CD4-positive, alpha-beta memory T cell (primary cell): ENCODE results near the gene PEX14. TPM values are rescaled to one million over a fixed set of nuclear protein-coding genes. Genes with fewer than 3 reads are reported as not detected.

Experiments used
- CTCF ChIA-PET: fragments of 350-600 bp; sonication (Branson Sonifier 250); formaldehyde crosslinking; loops from one replicate; lab custom pipeline; 2021; ENCODE audit warnings: inconsistent platforms; ENCODE audit not compliant: partially characterized antibody; lab: Charles Lee
- POLR2A ChIA-PET: fragments of 350-600 bp; sonication (Branson Sonifier 250); formaldehyde crosslinking; loops from one replicate; lab custom pipeline; 2021; ENCODE audit not compliant: partially characterized antibody; lab: Charles Lee
- DNase-seq, 5 donors: peaks; one replicate each; pipeline versions ENCODE4 v3.0.0 to v3.0.0-alpha.2; 2020 to 2022; ENCODE audit warnings: mixed read lengths in 1 of 5
- H3K27ac ChIP-seq: one replicate; pipeline ENCODE4 v1.7.0; 2013; ENCODE audit warnings: low read depth, low read length
- H3K27me3 ChIP-seq: 2 replicates; pipeline ENCODE4 v1.7.0; 2013; ENCODE audit warnings: mild to moderate bottlenecking, low read length, moderate library complexity; ENCODE audit not compliant: insufficient read depth
- H3K36me3 ChIP-seq: 2 replicates; pipeline ENCODE4 v1.7.0; 2013; ENCODE audit warnings: mild to moderate bottlenecking, low read length, moderate library complexity; ENCODE audit not compliant: insufficient read depth
- H3K4me1 ChIP-seq: 2 replicates; pipeline ENCODE4 v1.7.0; 2013; ENCODE audit warnings: mild to moderate bottlenecking, low read length, moderate library complexity; ENCODE audit not compliant: insufficient read depth
- H3K4me3 ChIP-seq, 2 donors: one replicate each; pipeline ENCODE4 v1.7.0; 2013; ENCODE audit warnings: low read length in 2 of 2, mild to moderate bottlenecking in 1 of 2
- H3K9me3 ChIP-seq, 2 donors: one replicate each; pipeline ENCODE4 v1.7.0; 2013; ENCODE audit warnings: low read length in 2 of 2, control low read depth in 1 of 2; ENCODE audit not compliant: control insufficient read depth in 1 of 2
- H3K27ac Mint-ChIP-seq, 7 donors: one replicate each; pipeline ENCODE4 v1.8.0; 2020 to 2021; ENCODE audit warnings: mixed read lengths in 7 of 7, mild to moderate bottlenecking in 6 of 7, inconsistent platforms in 3 of 7, moderate library complexity in 3 of 7
- H3K27me3 Mint-ChIP-seq, 2 donors: one replicate each; pipeline ENCODE4 v1.8.0; 2020 to 2021; ENCODE audit warnings: mixed read lengths in 2 of 2
- H3K36me3 Mint-ChIP-seq, 2 donors: one replicate each; pipeline ENCODE4 v1.8.0; 2020 to 2021; ENCODE audit warnings: mixed read lengths in 2 of 2, inconsistent platforms in 1 of 2, mild to moderate bottlenecking in 1 of 2
- H3K4me1 Mint-ChIP-seq, 4 donors: one replicate each; pipeline ENCODE4 v1.8.0; 2020 to 2021; ENCODE audit warnings: mixed read lengths in 4 of 4, mild to moderate bottlenecking in 1 of 4
- H3K4me3 Mint-ChIP-seq, 8 donors: one replicate each; pipeline ENCODE4 v1.8.0; 2020 to 2021; ENCODE audit warnings: mixed read lengths in 8 of 8, mild to moderate bottlenecking in 7 of 8, moderate library complexity in 6 of 8, inconsistent platforms in 3 of 8
- H3K9me3 Mint-ChIP-seq, 8 donors: one replicate each; pipeline ENCODE4 v1.8.0; 2020 to 2021; ENCODE audit warnings: mixed read lengths in 8 of 8, mild to moderate bottlenecking in 5 of 8, inconsistent platforms in 3 of 8, moderate library complexity in 1 of 8
- intact Hi-C: fragments of 100-400 bp; cut with micrococcal nuclease; formaldehyde crosslinking; loops from one replicate; pipeline ENCODE4 v1.15.1; 2023
- polyA plus RNA-seq, 2 donors: library from polyadenylated mRNA; unstranded; fragments of 300-500 nt; fragmentation: Illumina TruSeq; gene quantifications; one replicate each; pipeline ENCODE4 v1.2.3, GENCODE V29; 2021
- total RNA-seq, 2 experiments: library from RNA; stranded (reverse); gene quantifications; one replicate each; pipeline ENCODE4 v1.2.3, GENCODE V29; 2021

The PEX14 gene
- total and polyA plus RNA-seq, 4 experiments from 2014 or later: 3.1 to 16.1 (median 9.9) TPM

GRCh38 chr1:10430216-10431069 is 44.3 kb upstream of the PEX14 start, which contains the start of gene CENPS:
CENPS (plus strand) TSS chr1:10430433; CDS start chr1:10430518, 85 bp downstream.
- Histone ChIP-seq H3K4me1 (peaks cover 30% of the 10 kb centered on the region), H3K36me3 (no peaks in the 10 kb centered on the region), H3K27me3 (no peaks in the 10 kb centered on the region), H3K9me3 (no peaks in the 10 kb centered on the region), H3K27ac (peak within 1 kb of the TSS; percentile 83), H3K4me3 (peak within 1 kb of the TSS; percentile 63 to 96)
- intact Hi-C loops: loop anchor here (1.0 to 5.0 kb wide), 5 partner anchors 32 to 1212 kb away; partner anchors contain the start of gene DFFA
- Mint-ChIP-seq H3K27me3 (no peaks in the 10 kb centered on the region), H3K9me3 (peaks cover 0 to 4% (median 0%) of the 10 kb centered on the region in 8 donors), H3K27ac (peak within 1 kb of the TSS; percentile 93 to 98 (median 95)), H3K4me3 (peak within 1 kb of the TSS; percentile 83 to 92 (median 91)), H3K36me3 (peaks cover 0 to 5% of the 10 kb centered on the region in 2 donors), H3K4me1 (peaks cover 13 to 37% (median 18%) of the 10 kb centered on the region in 4 donors)
- POLR2A ChIA-PET: interaction anchor here (0.7 to 2.7 kb wide), 11 partner anchors 32 to 1478 kb away, joined by 3 to 18 read pairs (median 4); partner anchors contain the start of genes KIF1B, LZIC, NMNAT1 and PEX14
- CTCF ChIA-PET: interaction anchor here (0.5 to 3.6 kb wide), 18 partner anchors 14 to 935 kb away, joined by 3 to 76 read pairs (median 4); partner anchors contain the start of genes KIF1B and PGD
- DNase-seq: peak; percentile 77 to 92 (median 87)

- Histone ChIP-seq H3K9me3 (no peaks in the 10 kb centered on the region), H3K27me3 (no peaks in the 10 kb centered on the region), H3K4me1 (peaks cover 30% of the 10 kb centered on the region), H3K27ac (peak overlapping the region; percentile 83), H3K36me3 (no peaks in the 10 kb centered on the region), H3K4me3 (peak overlapping the region; percentile 63 to 96)
- ChIA-PET CTCF (interaction anchor here (1.0 to 3.6 kb wide), 5 partner anchors 14 to 221 kb away, joined by 3 to 76 read pairs (median 4); partner anchors contain the start of gene KIF1B), POLR2A (interaction anchor here (1.0 to 2.7 kb wide), 4 partner anchors 63 to 488 kb away, joined by 3 to 18 read pairs (median 6); partner anchors contain the start of genes LZIC and NMNAT1)
- Mint-ChIP-seq H3K27ac (peak overlapping the region; percentile 93 to 98 (median 95)), H3K27me3 (no peaks in the 10 kb centered on the region), H3K4me3 (peak overlapping the region; percentile 83 to 92 (median 91)), H3K36me3 (peaks cover 0 to 5% of the 10 kb centered on the region in 2 donors), H3K9me3 (peaks cover 0 to 4% (median 0%) of the 10 kb centered on the region in 8 donors), H3K4me1 (peaks cover 13 to 37% (median 18%) of the 10 kb centered on the region in 4 donors)
- intact Hi-C loops: loop anchor here (2.0 to 5.0 kb wide), 2 partner anchors 436 to 1211 kb away; no protein-coding TSS in a partner anchor
- peak in 3 of 5 donors; percentile 8 to 46 (median 8) for DNase-seq
Observed at GRCh38 chr1:10431070-10431730, 43.5 kb upstream of the PEX14 start.

DNA sequence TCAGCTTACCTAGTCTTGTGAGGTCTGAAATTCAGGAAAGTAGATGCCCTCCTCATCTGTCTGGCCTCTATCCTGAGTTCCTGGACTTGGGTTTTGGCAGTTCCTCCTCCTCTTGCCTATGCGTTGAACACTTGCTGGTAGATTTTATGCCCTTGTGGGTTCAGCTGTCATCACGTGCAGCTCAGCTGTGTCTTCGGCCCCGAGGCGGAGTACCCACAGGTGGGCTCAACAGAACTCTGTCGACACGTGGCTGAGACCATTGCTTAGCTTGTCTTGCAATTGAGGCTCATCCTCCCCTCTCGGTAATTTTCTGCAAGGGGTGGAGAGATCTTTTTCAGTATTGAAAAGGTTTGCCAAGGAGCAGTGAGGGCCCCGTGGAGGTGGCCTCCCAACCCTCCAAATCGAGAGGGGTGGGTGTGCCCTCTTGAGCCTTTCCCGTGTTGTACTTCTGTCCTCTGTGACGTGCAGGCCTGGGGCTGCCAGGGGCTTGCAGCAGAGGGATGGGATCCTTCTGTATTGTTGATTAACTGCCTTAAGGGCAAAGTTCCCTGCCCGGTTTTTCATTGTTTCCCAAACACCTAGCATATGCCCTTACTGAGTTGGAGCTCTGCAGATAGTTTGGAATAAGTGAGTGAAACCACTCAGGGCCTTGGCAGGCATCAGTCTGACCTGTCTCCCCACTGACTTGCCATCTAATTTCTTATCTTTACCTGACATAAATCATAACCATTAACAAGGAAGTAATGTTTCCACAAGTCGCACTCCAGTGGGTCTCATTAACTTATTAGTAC is 41.6 kb upstream of the PEX14 start:
- ChIA-PET POLR2A (no interaction called here), CTCF (interaction anchor here (0.6 kb wide), 1 partner anchor 280 kb away, joined by 3 read pairs; no protein-coding TSS in a partner anchor)
- Mint-ChIP-seq H3K36me3 (peaks cover 0 to 5% of the 10 kb centered on the region in 2 donors), H3K4me3 (peak overlapping the region in 2 of 8 donors; percentile 10 to 28), H3K27me3 (no peaks in the 10 kb centered on the region), H3K4me1 (peaks cover 10 to 33% (median 17%) of the 10 kb centered on the region in 4 donors), H3K27ac (peak overlapping the region in 2 of 7 donors; percentile 35 to 47), H3K9me3 (peaks cover 0 to 4% (median 0%) of the 10 kb centered on the region in 8 donors)
- no peak overlapping the region for H3K27ac ChIP-seq
- H3K9me3 ChIP-seq: no peaks in the 10 kb centered on the region
- H3K4me1 ChIP-seq: peaks cover 26% of the 10 kb centered on the region
- DNase-seq: no peak
- intact Hi-C loops: loop anchor here (5.0 kb wide), 1 partner anchor 1209 kb away; no protein-coding TSS in a partner anchor
- H3K36me3 ChIP-seq: no peaks in the 10 kb centered on the region
- H3K4me3 ChIP-seq: no peak overlapping the region
- H3K27me3 ChIP-seq: no peaks in the 10 kb centered on the region

DNA sequence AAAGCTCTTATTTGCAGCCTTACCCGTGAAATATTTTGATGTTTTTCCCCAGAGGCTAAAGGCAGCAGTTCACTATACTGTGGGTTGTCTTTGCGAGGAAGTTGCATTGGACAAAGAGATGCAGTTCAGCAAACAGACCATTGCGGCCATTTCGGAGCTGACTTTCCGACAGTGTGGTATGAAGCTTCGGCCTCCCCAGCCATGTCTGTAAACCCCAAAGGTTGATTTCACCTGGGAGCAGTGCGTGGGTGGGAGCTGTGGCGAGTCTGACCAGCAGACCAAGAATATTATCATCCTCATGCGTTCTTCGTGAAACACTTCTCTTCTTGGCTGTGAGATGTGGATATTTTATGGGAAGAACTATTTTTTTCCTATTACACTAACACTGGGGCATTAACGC is 41.0 kb upstream of the PEX14 start:
- CTCF ChIA-PET: interaction anchor here (0.6 kb wide), 1 partner anchor 280 kb away, joined by 3 read pairs; no protein-coding TSS in a partner anchor
- H3K4me1 ChIP-seq: peaks cover 23% of the 10 kb centered on the region
- H3K4me3 ChIP-seq: no peak overlapping the region
- H3K4me1 Mint-ChIP-seq: peaks cover 10 to 28% (median 17%) of the 10 kb centered on the region in 4 donors
- H3K36me3 ChIP-seq: no peaks in the 10 kb centered on the region
- DNase-seq: no peak
- intact Hi-C loops: loop anchor here (5.0 kb wide), 1 partner anchor 1209 kb away; no protein-coding TSS in a partner anchor
- peak overlapping the region in 2 of 7 donors; percentile 35 to 47 for H3K27ac Mint-ChIP-seq
- peak overlapping the region in 1 of 8 donors; percentile 25 for H3K4me3 Mint-ChIP-seq
- peaks cover 0 to 5% of the 10 kb centered on the region in 2 donors for H3K36me3 Mint-ChIP-seq
- no peak overlapping the region for H3K27ac ChIP-seq
- H3K27me3 Mint-ChIP-seq: no peaks in the 10 kb centered on the region
- POLR2A ChIA-PET: no interaction called here
- H3K9me3 Mint-ChIP-seq: peaks cover 0 to 4% (median 0%) of the 10 kb centered on the region in 8 donors
- no peaks in the 10 kb centered on the region for H3K27me3 ChIP-seq
- no peaks in the 10 kb centered on the region for H3K9me3 ChIP-seq

GRCh38 chr1:10434590-10434989 is 40.2 kb upstream of the PEX14 start:
- H3K27ac Mint-ChIP-seq: no peak overlapping the region
- no peaks in the 10 kb centered on the region for H3K36me3 ChIP-seq

DNA sequence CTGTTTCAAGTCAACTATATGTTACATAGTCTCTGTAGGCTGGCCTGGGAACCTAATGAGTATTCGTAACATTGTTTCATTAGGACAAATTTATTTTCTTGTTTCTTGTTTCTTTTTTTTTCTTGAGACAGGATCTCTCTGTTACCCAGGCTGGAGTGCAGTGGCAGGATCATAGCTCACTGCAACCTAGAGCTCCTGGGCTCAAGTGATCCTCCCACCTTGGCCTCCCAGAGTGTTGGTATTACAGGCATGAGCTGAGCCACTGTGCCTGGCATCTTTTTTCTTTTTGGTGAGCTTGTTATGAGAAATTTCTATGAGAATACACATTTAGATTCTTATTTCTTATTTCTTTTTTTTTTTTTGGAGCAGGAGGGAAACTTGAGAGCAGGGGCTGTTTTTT is 37.7 kb upstream of the PEX14 start:
- Mint-ChIP-seq H3K27ac (peak overlapping the region in 1 of 7 donors; percentile 35), H3K4me1 (peaks cover 0 to 4% (median 1%) of the 10 kb centered on the region in 4 donors), H3K27me3 (no peaks in the 10 kb centered on the region), H3K36me3 (peaks cover 0 to 1% of the 10 kb centered on the region in 2 donors), H3K9me3 (no peaks in the 10 kb centered on the region), H3K4me3 (no peak overlapping the region)
- Histone ChIP-seq H3K36me3 (peaks cover 5% of the 10 kb centered on the region), H3K27me3 (no peaks in the 10 kb centered on the region), H3K9me3 (no peaks in the 10 kb centered on the region), H3K4me1 (no peaks in the 10 kb centered on the region), H3K27ac (no peak overlapping the region), H3K4me3 (no peak overlapping the region)
- no peak for DNase-seq
- CTCF ChIA-PET: interaction anchor here (0.8 to 3.0 kb wide), 4 partner anchors 17 to 227 kb away, joined by 3 to 9 read pairs (median 4); no protein-coding TSS in a partner anchor
- intact Hi-C loops: no loop called here
- POLR2A ChIA-PET: interaction anchor here (1.1 kb wide), 1 partner anchor 66 kb away, joined by 3 read pairs; no protein-coding TSS in a partner anchor

More at GRCh38 chr1:10434590-10434989, 40.2 kb upstream of the PEX14 start:
- no peaks in the 10 kb centered on the region for H3K27me3 Mint-ChIP-seq
- Histone ChIP-seq H3K27ac (no peak overlapping the region), H3K4me3 (no peak overlapping the region), H3K9me3 (no peaks in the 10 kb centered on the region), H3K27me3 (no peaks in the 10 kb centered on the region), H3K4me1 (peaks cover 16% of the 10 kb centered on the region)
- no peak for DNase-seq
- no peak overlapping the region for H3K4me3 Mint-ChIP-seq
- ChIA-PET CTCF (interaction anchor here (3.0 kb wide), 1 partner anchor 60 kb away, joined by 9 read pairs; no protein-coding TSS in a partner anchor), POLR2A (no interaction called here)
- H3K9me3 Mint-ChIP-seq: peaks cover 0 to 4% (median 0%) of the 10 kb centered on the region in 8 donors
- intact Hi-C loops: loop anchor here (5.0 kb wide), 1 partner anchor 1208 kb away; no protein-coding TSS in a partner anchor
- H3K4me1 Mint-ChIP-seq: peaks cover 10 to 23% (median 16%) of the 10 kb centered on the region in 4 donors
- H3K36me3 Mint-ChIP-seq: peaks cover 0 to 5% of the 10 kb centered on the region in 2 donors
